ENCODE data around the gene SNCB.

GRCh38 chr5:176610435-176610773 is 19.9 kb downstream of the SNCB start:
- TF ChIP-seq CTCF (IDR thresholded peaks at IDR 0.05) (no peak), EP300 (IDR thresholded peaks at IDR 0.05; ENCODE audit: borderline replicate concordance in 1 of 2, low read depth in 1 of 2, low read length in 1 of 2) (no peak), TAF1 (IDR thresholded peaks at IDR 0.05; ENCODE audit: borderline replicate concordance, low read depth, low read length) (no peak), NFIC (IDR thresholded peaks at IDR 0.05; ENCODE audit: borderline replicate concordance) (no peak), EZH2phosphoT487 (IDR thresholded peaks at IDR 0.05; ENCODE audit: borderline replicate concordance, low read depth) (no peak), POLR2AphosphoS5 (IDR thresholded peaks at IDR 0.05; ENCODE audit: low read depth, low read length) (no peak), REST (IDR thresholded peaks at IDR 0.05; ENCODE audit: low read depth, low read length) (no peak), YY1 (IDR thresholded peaks at IDR 0.05; ENCODE audit: low read depth) (no peak)
